HuH-7 (cell line): Measurements from ENCODE around the gene SORBS1.

Source experiments
- DNase-seq: peaks from one replicate; pipeline ENCODE4 v3.0.0; 2011; ENCODE audit warnings: low spot score

SORBS1 gene

GRCh38 chr10:95561177-95561863, at the start of gene SORBS1:
Gene SORBS1, minus strand, starts transcription at chr10:95561371. Its CDS starts 120,236 bp downstream, at chr10:95441135.
- DNase-seq: peak; percentile 95

- no peak for DNase-seq
Measured at GRCh38 chr10:95610727-95611126, 49.6 kb upstream of the SORBS1 start.

GRCh38 chr10:95606922-95607321, 45.8 kb upstream of the SORBS1 start:
- DNase-seq: no peak

- no peak for DNase-seq
Measured at GRCh38 chr10:95605163-95605562, 44.0 kb upstream of the SORBS1 start.

GRCh38 chr10:95604630-95605029, 43.5 kb upstream of the SORBS1 start:
- DNase-seq: no peak

- no peak for DNase-seq
Measured at GRCh38 chr10:95602382-95602781, 41.2 kb upstream of the SORBS1 start.

GRCh38 chr10:95601116-95601719, 40.0 kb upstream of the SORBS1 start:
- peak; percentile 70 for DNase-seq

- DNase-seq: no peak
Measured at GRCh38 chr10:95600158-95600557, 39.0 kb upstream of the SORBS1 start.

- no peak for DNase-seq
Measured at GRCh38 chr10:95597788-95598187, 36.6 kb upstream of the SORBS1 start.

GRCh38 chr10:95588025-95588424, 26.9 kb upstream of the SORBS1 start:
- DNase-seq: no peak

GRCh38 chr10:95579835-95580535, 18.8 kb upstream of the SORBS1 start:
- no peak for DNase-seq

GRCh38 chr10:95579292-95579691, 18.1 kb upstream of the SORBS1 start:
- DNase-seq: no peak

GRCh38 chr10:95578619-95579018, 17.4 kb upstream of the SORBS1 start:
- no peak for DNase-seq

GRCh38 chr10:95574649-95575365, 13.6 kb upstream of the SORBS1 start:
- no peak for DNase-seq

GRCh38 chr10:95573964-95574604, 12.9 kb upstream of the SORBS1 start:
- no peak for DNase-seq

- DNase-seq: no peak
Measured at GRCh38 chr10:95573527-95573926, 12.4 kb upstream of the SORBS1 start.

GRCh38 chr10:95572131-95572820, 11.1 kb upstream of the SORBS1 start:
- no peak for DNase-seq

GRCh38 chr10:95571390-95571789, 10.2 kb upstream of the SORBS1 start:
- DNase-seq: no peak

GRCh38 chr10:95569368-95569767, 8.2 kb upstream of the SORBS1 start:
- DNase-seq: no peak

- DNase-seq: no peak
Measured at GRCh38 chr10:95567903-95568630, 6.9 kb upstream of the SORBS1 start.

- DNase-seq: no peak
Measured at GRCh38 chr10:95566136-95566535, 5.0 kb upstream of the SORBS1 start.
